GM18519 (cell line): ENCODE data around the gene P2RX7.

Experiments
- ATAC-seq: cut with Tn5 transposase; IDR thresholded peaks from one replicate; pipeline ENCODE4 v1.9.1; 2021; ENCODE audit warnings: mild to moderate bottlenecking, moderate library complexity; ENCODE audit not compliant: unreplicated experiment, low FRiP score

P2RX7 gene

DNA sequence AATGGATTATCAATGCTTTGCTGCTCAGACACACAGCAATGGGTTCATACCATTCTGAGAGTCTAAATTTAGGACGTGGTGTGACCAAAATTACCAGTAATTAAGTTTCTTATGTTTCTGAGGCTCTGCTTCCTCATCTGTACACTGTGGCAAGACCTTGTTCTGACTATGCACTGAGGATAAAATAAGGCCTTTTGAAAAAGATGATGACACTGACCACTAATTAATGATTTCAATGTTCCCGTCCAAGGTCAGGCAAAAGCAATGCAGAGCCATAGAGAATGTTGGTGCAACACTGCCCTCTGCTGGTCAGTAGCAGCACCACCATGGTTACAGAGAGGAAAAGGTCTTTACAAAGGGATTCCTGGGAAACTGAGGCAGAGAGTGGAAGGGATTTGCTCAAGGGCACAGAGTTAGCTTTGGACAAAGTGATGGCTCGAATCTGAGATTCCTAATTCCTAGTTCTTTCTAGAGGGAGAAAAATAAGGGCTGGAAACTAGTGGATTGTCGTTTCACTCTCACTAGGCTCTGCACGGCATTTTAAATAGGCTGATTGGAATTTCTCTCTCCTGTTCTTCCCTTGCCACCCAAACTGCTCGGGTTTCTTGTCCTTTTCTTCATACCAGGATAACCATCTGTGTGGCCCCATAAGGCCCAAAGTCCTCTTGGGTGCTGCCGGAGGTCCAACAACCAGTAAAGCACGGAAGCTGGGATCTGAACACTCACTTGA is 22.3 kb upstream of the P2RX7 start:
- no peak for ATAC-seq

DNA sequence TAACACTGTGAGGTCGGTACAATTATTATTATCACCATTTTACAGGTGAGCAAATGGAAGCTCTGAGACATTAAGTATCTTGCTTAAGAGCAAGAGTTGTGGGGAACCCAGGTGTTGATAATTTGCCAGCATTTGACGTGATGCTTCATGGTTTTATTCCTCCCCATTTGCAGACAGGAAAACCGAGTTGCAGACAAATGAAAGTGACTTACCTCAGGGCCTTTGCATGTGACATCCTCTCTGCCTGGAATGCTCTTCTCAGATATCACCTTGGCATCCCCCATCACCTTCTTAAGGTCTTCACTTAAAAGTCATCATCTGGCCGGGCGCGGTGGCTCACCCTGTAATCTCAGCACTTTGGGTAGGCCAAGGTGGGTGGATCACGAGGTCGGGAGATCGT is 21.0 kb upstream of the P2RX7 start:
- ATAC-seq, result no peak

DNA sequence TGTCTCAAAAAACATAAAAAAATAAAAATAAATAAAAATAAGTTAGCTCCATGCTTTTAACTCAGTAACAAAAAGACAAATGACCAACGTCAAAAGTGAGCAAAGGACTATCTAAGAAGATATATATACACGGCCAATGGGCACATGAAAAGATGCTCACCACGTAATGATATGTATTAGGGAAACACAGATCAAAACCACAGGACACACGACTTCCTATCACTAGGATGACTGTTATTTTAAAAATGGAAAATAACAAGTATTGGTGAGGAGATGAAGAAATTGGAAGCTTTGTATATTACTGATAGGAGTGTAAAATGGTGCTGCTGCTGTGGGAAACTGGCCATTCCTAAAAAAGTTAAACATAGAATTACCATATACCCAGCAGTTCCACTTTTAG is 20.2 kb upstream of the P2RX7 start:
- ATAC-seq, result no peak

DNA sequence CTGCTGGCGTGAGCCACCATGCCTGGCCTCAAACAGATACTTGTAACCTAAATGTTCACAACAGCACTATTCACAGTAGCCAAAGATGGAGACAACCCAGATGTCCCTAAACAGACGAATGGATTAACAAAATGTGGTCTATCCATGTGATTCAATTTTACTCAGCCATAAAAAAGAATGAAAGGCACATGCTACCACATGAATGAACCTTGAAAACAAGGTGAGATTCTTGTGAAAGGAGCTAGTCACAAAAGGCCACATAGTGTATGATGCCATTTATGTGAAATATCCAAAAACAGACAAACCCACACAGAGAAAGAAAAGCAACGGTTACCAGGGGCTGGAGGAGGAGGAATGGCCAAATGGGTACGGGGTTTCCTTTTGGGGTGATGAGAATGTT is 19.6 kb upstream of the P2RX7 start:
- ATAC-seq, result no peak

DNA sequence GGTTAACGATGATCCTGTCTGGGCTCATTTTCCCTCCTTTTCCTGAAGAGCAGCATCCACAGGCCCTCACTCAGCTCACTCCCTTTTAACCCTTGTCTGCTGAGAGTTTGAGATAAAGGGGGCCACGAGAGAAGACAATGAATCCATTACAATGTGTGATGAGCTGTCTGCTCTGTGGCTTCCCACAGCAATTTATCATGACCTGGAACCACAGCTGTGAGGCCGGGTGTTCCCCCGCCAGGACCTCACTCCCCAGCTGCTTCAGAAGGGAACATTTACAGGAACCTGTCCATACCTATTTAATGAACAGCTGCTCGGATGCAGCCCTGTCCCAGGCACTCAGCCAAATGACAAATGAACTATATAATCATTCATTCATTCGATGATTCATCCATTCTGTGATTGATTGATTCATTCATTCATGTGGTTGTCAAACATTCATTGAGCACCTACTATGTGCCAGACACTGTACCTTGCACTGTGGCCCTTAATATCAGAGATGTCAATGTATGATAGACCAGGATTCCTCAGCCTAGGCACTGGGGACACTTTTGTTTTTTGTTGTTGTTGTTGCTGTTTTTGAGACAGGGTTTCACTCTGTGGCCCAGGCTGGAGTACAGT is 18.5 kb upstream of the P2RX7 start:
- ATAC-seq, result no peak

DNA sequence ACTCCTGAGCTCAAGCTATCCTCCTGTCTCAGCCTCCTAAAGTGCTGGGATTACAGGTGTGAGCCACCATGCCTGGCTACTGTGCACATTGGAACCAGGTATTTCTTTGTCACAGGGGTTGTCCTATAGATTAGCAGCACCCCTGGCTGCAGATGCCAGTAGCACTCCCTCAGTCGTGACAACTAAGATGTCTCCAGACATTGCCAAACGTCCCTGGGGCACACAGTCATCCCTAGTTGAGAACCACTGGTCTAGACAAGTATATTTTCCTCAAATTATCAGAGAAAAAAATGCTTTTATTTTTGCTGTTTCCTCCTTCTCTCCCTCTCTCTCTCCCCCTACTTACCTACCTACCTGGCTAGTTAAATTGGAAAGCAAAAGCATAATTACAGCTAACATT is 17.9 kb upstream of the P2RX7 start:
- no peak for ATAC-seq

DNA sequence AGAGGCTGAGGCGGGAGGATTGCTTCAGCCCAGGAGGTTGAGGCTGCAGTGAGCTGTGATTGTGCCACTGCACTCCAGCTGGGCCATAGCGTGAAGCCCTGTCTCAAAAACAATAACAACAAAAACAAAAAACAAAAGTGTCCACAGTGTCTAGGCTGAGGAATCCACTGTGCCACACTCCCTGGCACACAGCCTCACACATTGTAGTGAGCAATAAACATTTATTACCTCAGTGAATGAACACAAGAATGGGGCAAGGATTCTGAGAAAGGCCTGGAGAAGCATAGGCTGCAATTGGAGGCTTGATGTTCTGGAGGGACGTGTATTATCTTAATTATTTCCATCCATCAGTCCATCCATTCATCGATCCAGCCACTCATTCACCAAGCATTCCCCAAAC is 17.1 kb upstream of the P2RX7 start:
- ATAC-seq, result no peak

DNA sequence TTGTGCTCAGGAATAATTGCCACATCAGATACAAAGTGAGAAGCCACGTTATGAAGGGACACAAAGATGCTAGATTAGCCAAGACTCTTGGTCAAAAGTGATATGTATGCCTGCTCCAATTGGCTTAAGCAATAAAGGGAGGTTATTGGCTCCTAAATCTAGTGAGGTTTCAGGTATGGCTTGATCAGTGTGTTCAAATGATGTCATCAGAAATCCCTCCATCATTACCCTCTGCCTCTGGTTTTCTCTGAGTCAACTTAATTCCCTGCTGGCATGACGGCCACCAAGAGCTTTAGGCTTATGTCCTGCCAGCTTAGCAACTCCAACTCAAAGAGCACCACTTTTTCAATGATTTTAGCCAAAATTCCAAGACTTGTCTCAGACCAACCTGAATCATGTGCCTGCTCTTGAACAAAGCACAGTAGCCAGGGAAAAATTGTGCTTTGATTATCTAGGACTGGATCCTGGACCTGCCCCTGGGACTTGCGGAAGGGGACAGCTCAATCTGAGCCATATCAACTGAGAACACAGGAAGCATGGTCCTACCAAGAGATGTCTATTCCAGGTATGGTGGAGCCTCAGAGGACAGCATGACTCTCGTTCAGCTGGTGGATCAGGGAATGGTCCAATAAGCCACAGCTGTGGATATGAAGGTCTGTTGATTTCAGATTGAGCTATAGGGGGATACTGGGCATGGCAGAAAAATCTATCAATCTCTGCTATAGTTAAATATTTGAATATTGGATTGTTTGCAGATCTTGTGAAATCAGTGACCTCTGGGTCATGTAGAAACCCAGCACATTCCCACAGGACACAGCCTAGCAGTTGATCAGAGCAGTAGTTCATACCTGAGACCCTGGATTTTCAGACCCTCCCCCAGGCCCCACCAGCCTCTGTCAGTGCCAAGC is 16.1 kb upstream of the P2RX7 start:
- no peak for ATAC-seq

DNA sequence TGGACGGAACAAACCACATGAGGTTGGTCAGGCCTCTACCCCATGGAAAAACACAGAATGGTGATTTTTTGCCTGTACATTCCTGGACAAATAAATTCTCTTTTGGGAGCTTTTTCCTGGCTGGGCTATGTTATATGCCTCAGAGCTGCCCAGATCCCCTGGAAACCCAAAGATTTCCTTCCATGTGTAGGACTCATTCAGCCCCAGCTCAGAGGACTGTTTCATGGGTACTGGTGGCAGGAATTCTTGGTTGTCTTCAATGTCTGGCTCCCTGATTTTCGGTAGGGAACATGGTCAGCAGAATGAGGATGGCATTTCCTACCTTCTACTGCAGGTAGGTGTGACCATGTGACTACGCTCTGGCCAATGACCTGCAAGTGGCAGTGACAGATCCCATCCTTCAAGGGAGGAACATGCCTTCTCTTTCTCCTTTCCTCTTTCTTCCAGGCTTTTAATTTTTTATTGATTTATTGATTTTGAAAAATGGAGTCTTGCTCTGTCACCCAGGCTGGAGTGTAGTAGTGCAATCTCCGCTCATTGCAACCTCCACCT is 15.4 kb upstream of the P2RX7 start:
- ATAC-seq, result no peak

DNA sequence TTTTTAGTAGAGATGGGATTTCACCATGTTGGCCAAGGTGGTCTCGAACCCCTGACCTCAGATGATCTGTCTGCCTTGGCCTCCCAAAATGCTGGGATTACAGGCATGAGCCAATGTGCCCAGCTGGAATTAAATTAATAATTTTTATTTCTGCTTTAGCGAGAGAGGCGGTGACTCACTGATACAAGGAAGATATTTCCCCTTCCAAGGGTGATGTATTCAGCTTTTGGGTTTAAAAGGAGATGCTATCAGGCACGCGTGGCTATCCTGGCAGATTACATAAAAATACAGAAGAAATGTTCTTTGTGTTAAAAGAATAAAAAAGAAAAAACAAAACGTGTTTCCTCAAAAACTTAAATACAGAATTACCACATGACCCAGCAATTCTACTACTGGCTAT is 12.4 kb upstream of the P2RX7 start:
- ATAC-seq, result no peak

DNA sequence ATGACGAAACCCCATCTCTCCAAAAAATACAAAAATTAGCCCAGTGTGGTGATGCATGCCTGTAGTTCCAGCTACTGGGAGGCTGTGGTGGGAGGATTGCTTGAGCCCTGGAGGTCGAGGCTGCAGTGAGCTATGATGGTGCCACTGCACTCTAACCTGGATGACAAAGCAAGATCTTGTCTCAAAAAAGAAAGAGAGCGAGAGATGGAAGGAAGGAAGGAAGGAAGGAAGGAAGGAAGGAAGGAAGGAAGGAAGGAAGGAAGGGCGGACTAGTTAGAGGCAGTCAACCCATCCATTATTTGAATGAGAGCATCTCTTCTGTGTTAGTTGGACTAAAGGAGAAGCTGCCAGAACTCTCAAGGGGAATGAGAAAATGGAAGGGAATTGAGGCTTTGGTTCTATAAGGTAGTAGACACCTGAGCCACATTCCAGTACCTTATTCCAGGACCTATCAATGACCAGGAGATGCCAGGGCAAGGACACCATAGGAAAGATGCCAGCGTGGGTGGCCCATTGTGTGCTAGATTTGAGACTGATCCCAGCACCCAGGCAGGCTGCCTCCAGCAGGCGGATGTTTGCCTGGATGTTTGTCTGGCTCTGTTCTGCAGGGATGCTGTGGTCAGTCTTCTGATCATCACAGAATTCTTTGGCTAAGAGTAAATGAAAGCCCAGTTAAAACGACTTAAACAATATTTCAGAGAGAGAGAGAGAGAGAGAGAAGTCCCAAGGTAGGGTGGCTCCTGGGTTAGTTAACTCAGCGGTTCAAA is 11.5 kb upstream of the P2RX7 start:
- ATAC-seq, result no peak

DNA sequence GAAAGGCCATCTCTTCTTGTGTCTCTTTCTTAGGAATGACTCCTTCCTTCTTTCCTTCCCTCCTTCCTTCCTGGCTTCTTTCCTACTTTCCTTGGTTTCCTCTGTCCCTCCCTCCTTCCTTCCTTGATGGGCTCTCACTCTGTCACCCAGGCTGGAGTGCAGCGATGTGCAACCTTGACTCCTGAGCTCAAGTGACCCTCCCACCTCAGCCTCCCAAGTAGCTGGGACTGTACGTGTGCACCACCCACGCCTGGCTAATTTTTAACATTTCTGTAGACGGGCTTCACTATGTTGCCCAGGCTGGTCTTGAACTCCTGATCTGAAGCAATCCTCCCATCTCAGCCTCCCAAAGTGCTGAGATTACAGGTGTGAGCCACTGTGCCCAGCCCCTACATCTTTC is 10.9 kb upstream of the P2RX7 start:
- no peak for ATAC-seq

DNA sequence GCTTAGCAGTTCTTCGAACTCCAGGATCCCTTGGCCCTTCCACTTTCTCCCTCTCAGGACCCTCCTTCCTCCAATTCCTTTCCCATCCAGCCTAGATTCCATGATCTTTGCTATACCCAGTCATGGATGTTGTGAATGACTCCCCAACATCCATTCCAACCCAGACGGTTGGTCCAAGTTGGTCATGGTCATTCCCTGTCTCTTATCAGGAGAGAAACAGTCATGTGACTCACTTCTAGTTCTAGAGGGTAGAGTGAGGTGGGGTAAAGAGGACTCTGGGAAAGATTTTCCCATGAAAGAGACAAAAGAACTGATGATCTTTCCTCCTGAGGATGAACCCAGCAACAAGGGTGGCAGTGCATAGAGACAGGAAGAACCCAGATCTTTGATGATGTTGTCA is 9.2 kb upstream of the P2RX7 start:
- no peak for ATAC-seq

DNA sequence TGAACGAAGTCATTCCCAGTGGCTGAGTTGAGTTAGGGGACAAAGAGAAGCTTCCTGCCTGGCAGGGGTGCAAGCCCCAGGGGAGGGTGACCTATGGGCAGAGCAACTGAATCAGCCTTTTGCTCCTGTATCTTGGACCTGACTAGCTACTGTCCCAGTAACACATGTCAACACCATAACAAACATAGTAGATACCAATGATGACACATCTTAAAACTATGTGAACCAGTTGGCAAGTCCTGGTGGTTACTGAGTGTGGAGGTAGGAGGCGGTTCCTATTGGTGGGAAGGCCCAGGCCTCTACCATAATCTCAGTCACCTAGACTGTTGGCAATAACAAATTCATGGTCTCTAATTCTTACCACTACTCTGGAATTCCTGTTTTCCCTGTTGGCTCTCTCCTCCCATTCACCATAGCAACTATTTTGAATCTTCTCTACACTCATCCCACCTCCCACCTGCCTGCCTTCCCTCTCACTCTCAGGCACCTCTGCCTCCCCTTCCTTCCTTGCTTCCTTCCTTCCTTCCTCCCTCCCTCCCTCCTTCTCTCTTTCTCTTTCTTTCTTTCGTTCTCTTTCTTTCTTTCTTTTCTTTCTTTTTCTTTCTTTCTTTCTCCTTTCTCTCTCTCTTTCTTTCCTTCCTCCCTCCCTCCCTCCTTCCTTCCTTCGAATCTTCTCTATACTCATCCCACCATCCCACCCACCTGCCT is 8.1 kb upstream of the P2RX7 start:
- no peak for ATAC-seq

DNA sequence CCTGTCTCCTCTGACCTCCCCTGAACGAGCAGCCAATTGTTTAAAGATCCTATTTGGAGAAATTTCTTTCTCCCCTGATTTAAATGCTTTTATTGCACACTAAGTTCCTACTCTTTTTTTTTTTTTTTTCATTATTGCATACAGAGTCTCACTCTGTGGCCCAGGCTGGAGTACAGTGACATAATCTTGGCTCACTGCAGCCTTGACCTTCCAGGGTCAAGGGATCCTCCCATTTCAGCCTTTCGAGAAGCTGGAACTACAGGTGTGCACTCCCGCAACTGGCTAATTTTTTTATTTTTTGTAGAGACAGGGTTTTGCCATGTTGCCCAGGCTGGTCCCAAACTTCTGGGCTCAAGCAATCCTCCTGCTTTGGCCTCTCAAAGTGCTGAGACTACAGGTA is 5.2 kb upstream of the P2RX7 start:
- ATAC-seq, result no peak

DNA sequence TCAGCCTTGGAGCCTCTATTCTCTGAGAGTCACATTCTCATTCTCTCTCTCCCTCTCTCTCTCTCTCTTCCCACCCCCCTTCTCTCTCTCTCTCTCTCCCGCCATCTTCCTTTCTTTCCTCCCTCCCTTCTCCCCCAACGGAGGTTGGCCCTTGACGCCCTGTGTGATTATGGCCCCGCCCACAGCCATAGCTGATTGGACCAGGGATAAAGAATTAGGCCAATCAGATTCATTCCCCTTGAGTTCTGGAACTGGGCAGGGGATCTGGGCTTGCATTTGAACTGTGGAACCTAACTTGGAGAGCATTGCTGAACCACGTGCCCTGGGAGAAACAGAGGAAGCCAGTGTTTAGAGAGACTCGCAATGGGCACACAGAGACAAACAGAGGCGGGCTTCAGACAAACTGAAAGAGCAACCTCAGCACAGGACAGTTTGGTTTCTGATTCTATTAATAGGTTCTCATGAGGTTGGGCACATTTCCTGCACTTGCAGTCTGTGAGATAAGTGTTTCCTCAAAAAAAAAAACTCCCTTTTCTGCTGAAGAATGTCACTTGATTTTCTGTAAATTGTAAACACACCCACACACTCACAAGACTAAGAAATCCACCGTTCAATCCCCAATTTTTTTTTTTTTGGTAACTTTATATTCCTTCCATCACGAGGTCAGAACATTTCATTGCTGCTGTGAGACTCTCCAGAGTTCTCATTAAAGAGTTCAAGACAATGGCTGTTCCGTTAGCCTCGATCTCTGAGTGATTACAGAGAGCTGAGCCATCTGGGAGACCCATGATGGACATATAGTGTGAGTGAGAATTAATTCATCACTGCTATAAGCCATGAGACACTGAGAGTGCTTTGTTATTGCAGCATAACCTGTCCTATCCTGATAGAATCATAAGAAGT is 3.5 kb upstream of the P2RX7 start:
- ATAC-seq, result peak; percentile 64

DNA sequence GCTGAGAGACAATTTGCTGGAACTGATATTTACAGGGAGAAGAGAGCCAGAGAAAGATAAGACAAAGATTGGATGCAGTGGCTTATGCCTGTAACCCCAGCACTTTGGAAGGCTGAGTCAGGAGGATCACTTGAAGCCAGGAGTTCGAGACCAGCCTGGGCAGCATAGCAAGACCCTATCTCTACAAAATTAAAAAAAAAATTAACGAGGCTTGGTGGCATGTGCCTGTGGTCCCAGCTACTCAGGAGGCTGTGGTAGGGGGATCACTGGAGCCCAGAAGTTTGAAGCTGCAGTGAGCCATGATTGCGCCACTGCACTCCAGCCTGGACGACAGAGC is 2.9 kb upstream of the P2RX7 start:
- ATAC-seq, result no peak

DNA sequence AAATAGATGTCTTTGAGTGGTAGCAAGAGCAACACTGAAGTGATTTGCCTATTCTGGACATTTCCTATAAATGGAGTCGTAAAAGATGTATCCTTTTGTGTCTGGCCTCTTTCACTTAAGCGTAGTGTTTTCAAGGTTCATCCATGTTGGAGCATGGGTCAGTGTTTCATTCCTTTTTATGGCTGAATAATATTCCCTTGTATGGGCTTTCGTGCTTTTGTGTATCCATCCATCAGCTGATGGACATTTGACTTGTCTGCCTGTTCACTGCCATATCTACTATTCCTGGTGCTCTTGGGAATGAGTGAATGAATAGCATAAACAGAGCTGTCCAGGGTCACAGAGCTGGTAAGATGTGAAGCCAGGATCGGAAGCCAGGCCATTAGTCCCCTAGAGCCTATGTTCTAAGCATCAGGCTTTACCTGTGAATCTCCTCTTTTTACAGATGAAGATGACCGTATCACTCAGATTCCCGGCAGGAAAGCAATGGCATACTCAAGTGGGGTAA is 1.8 kb upstream of the P2RX7 start:
- ATAC-seq, result no peak

DNA sequence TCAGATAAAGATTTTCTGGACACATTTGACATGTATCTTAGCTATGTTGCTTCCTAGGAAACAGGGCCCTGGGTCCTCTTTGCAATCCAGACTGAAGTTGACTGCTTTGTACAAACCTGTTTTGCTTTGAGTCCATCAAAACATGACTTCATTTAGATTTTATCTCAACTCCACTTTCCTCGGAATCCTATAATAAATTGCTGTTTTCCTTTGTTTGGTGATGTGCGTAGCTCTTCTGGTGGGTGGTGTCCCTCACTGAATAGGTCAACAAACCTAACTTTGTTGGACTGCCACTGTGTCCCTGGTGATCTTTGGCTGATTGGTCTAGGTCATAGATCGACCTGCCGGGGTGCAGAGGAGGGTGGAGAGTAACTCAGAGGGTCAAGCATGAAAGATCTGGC is 735 bp upstream of the P2RX7 start:
- no peak for ATAC-seq
